Measurements from ENCODE around the gene KCNQ1. TPM values are rescaled to one million over a fixed set of nuclear protein-coding genes. Genes with fewer than 3 reads are reported as not detected.

Gene KCNQ1
- total and polyA plus RNA-seq, 2 donors (not counting 3 experiments of a cell fraction or from before 2014, with no cell fraction given): 0.07 to 0.09 TPM

DNA sequence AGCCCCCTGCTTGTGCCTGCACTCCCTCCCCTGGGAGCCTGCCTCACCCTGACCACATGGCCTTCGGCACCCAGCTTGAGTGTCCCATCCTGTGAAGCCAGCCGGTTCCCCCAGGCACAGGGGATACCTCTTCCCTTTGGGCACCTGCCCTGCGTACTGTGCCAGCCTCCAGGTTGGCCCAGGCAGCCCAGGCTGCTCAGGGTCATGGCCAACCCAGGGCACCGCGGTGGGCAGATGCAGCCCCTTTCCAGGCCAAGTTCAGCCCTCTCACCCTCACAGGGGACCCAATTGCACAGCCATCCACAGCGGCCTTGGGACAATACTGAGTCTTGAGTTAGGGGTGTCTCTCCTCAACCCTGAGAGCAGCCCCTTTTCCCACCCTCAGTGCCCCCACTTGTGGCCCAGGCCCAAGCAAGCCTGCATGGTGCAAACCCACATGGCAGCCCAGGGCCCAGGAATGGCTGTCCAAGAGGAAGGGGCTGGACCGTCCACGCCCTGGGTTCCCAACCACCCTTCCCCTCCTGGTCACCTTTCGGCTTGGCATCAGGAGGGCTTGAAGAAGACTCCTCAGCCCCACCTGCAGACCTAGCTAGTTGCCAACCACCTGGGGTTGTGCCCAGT is 353.0 kb downstream of the KCNQ1 start:
- no peak overlapping the region for H3K9ac ChIP-seq (replicated peaks; ENCODE audit: extremely low read depth, insufficient read depth, low read length)
- DNase-seq (ENCODE audit: low read depth, low spot score) (no peak), FAIRE-seq (no peak)
- H3K27ac ChIP-seq (ENCODE audit: insufficient read depth, low read depth, low read length): no peak overlapping the region
- H3K4me1 ChIP-seq (ENCODE audit: control insufficient read depth, extremely low read depth, insufficient read depth, low read length): no peaks in the 10 kb centered on the region
- no peaks in the 10 kb centered on the region for H3K79me2 ChIP-seq (ENCODE audit: control insufficient read depth, insufficient read depth, low read length)
- H3K4me3 ChIP-seq (replicated peaks in 1 of 3; ENCODE audit: insufficient read depth in 1 of 3, low read depth in 1 of 3, low read length in 3 of 3): no peak overlapping the region
- ChIA-PET CTCF (no interaction called here), POLR2A (no interaction called here)
- no peaks in the 10 kb centered on the region for H4K20me1 ChIP-seq (replicated peaks; ENCODE audit: control insufficient read depth, extremely low read depth, insufficient read depth, low read length)
- H3K9me1 ChIP-seq (replicated peaks; ENCODE audit: control insufficient read depth, extremely low read depth, insufficient read depth, low read length): no peaks in the 10 kb centered on the region
- H3K27me3 ChIP-seq (ENCODE audit: control insufficient read depth in 2 of 2, insufficient read depth in 2 of 2, low read length in 2 of 2): no peaks in the 10 kb centered on the region
- H2AFZ ChIP-seq (ENCODE audit: low read depth, low read length): no peak overlapping the region
- dilution Hi-C loops (cut with MboI; ENCODE audit: extremely low pct_ligation_motif_present, low sequenced_read_pairs): no loop called here
- H3K9me3 ChIP-seq (replicated peaks; ENCODE audit: control insufficient read depth, insufficient read depth, low read length): no peaks in the 10 kb centered on the region
- no peak overlapping the region for H3K4me2 ChIP-seq (ENCODE audit: insufficient read depth, low read length)
- no peaks in the 10 kb centered on the region for H3K36me3 ChIP-seq (ENCODE audit: control insufficient read depth in 2 of 2, extremely low read depth in 1 of 2, insufficient read depth in 2 of 2, low read length in 2 of 2)
- no TSS peak for BruUV-seq (replicated peaks)
- TF ChIP-seq MYC (IDR thresholded peaks at IDR 0.05; ENCODE audit: low read depth, low read length) (no peak), GATA2 (IDR thresholded peaks at IDR 0.05; ENCODE audit: insufficient read depth, insufficient read length, low read depth, low read length) (no peak), JUN (IDR thresholded peaks at IDR 0.05; ENCODE audit: borderline replicate concordance, insufficient read depth, insufficient read length, low read depth) (no peak)
- TF ChIP-seq, protein P1, sequence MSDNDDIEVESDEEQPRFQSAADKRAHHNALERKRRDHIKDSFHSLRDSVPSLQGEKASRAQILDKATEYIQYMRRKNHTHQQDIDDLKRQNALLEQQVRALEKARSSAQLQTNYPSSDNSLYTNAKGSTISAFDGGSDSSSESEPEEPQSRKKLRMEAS (IDR thresholded peaks at IDR 0.05; ENCODE audit: insufficient read depth, insufficient read length): no peak
- intact Hi-C loops (cut with micrococcal nuclease): no loop called here

DNA sequence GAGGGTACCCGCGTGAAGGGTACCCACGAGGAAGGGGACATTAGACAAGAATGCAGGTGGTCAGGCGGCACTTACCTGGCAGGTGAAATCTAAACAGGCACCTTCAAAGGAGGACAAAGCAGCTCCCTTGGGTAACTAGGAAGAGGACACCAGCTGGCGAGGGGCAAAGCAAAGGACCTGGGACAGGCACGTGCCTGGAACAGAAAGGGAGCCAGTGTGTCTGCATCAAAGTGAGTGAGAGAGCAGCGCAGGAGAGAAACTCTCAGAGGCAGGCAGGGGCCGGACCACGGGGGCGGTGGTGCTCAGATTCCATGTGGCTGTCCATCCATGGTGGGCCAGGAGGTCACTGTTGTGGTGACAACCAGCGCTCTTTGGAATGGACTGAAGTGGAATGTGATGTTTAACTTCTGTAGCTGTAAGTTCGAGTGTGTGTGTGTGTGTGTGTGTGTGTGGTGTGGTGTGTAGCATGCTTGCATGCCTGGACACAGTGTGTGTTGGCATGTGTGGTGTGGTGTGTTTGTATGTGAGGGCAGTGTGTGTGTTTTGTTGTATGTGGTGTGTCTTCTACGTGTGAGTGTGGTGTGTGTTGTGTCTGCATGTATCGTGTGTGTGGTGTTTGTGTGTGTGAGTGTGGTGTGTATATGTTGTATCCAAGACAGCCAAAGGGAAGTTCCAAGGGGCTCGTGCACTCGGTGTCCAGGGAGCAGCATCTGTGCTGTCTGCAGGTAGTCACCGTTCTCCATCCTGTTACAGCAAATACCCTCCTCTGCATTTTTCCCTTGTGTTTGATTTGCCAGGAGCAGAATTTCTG is 354.3 kb downstream of the KCNQ1 start:
- POLR2A ChIA-PET: no interaction called here
- Histone ChIP-seq H3K79me2 (ENCODE audit: control insufficient read depth, insufficient read depth, low read length) (no peaks in the 10 kb centered on the region), H3K9me3 (replicated peaks; ENCODE audit: control insufficient read depth, insufficient read depth, low read length) (no peaks in the 10 kb centered on the region), H3K4me3 (replicated peaks in 1 of 3; ENCODE audit: insufficient read depth in 1 of 3, low read depth in 1 of 3, low read length in 3 of 3) (no peak overlapping the region), H3K4me1 (ENCODE audit: control insufficient read depth, extremely low read depth, insufficient read depth, low read length) (no peaks in the 10 kb centered on the region), H3K36me3 (ENCODE audit: control insufficient read depth in 2 of 2, extremely low read depth in 1 of 2, insufficient read depth in 2 of 2, low read length in 2 of 2) (no peaks in the 10 kb centered on the region), H3K4me2 (ENCODE audit: insufficient read depth, low read length) (no peak overlapping the region), H3K27me3 (ENCODE audit: control insufficient read depth in 2 of 2, insufficient read depth in 2 of 2, low read length in 2 of 2) (no peaks in the 10 kb centered on the region), H4K20me1 (replicated peaks; ENCODE audit: control insufficient read depth, extremely low read depth, insufficient read depth, low read length) (no peaks in the 10 kb centered on the region), H3K9me1 (replicated peaks; ENCODE audit: control insufficient read depth, extremely low read depth, insufficient read depth, low read length) (no peaks in the 10 kb centered on the region), H2AFZ (ENCODE audit: low read depth, low read length) (no peak overlapping the region), H3K9ac (replicated peaks; ENCODE audit: extremely low read depth, insufficient read depth, low read length) (no peak overlapping the region), H3K27ac (ENCODE audit: insufficient read depth, low read depth, low read length) (no peak overlapping the region)
- intact Hi-C loops (cut with micrococcal nuclease) (no loop called here), dilution Hi-C loops (cut with MboI; ENCODE audit: extremely low pct_ligation_motif_present, low sequenced_read_pairs) (no loop called here)
- DNase-seq (ENCODE audit: low read depth, low spot score) (no peak), FAIRE-seq (no peak)
- BruUV-seq (replicated peaks): no TSS peak
- TF ChIP-seq MYC (IDR thresholded peaks at IDR 0.05; ENCODE audit: low read depth, low read length) (no peak), JUN (IDR thresholded peaks at IDR 0.05; ENCODE audit: borderline replicate concordance, insufficient read depth, insufficient read length, low read depth) (no peak), POLR2A (IDR thresholded peaks at IDR 0.05; ENCODE audit: low read depth, low read length) (no peak)
- TF ChIP-seq, protein P1 (IDR thresholded peaks at IDR 0.05; ENCODE audit: insufficient read depth, insufficient read length): no peak
- CTCF ChIA-PET: interaction anchor here (1.1 kb wide), 1 partner anchor 15 kb away, joined by 3 read pairs; no protein-coding TSS in a partner anchor
